ENCODE measurements around the gene TMEM247. TPM values are rescaled to one million over a fixed set of nuclear protein-coding genes. Genes with fewer than 3 reads are reported as not detected.

Gene TMEM247
- polyA plus RNA-seq, 1 of the 3 experiments (the other 2 are of a cell fraction): not detected

DNA sequence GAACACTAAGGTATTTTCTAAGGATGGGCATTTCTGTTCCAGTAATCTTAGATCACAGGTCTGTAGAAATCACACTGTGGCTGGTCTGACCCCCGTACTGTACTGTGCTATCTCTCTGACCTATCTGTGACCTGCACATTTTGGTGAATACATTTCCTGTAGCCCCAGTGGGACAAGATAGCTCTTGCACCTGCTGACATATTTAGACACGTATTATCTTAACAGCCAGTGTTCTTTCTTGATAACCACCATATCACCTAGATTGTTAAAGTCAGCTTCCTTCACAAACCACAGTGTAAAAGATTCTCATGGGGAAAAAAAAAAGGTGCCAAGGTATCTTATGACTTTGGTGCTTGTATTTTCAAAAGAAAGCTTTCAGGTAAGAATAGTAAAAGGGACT, 39.8 kb upstream of the TMEM247 start:
- POLR2A ChIA-PET: no interaction called here

GRCh38 chr2:46441838-46442712, 37.3 kb upstream of the TMEM247 start:
- Histone ChIP-seq H3K79me2 (ENCODE audit: insufficient read depth) (no peaks in the 10 kb centered on the region), H3K9me2 (no peaks in the 10 kb centered on the region), H4K20me1 (ENCODE audit: insufficient read depth) (no peaks in the 10 kb centered on the region), H3K4me1 (ENCODE audit: control insufficient read depth in 1 of 2, insufficient read depth in 2 of 2, low read depth in 1 of 2, low read length in 1 of 2) (peaks cover 0 to 5% of the 10 kb centered on the region in 2 experiments; a peak in 2 of 4 replicates), H3K9me3 (peaks cover 16% of the 10 kb centered on the region; the same call in 1 of the 2 replicates), H2AFZ (ENCODE audit: low read depth) (no peak overlapping the region), H3K27me3 (ENCODE audit: insufficient read depth) (no peaks in the 10 kb centered on the region), H3K4me3 (ENCODE audit: low read depth in 2 of 2, low read length in 1 of 2) (no peak overlapping the region), H3K27ac (ENCODE audit: low read depth in 2 of 2, low read length in 1 of 2) (no peak overlapping the region), H3K36me3 (replicated peaks in 1 of 2; ENCODE audit: control insufficient read depth in 1 of 2, insufficient read depth in 2 of 2, low read length in 1 of 2) (no peaks in the 10 kb centered on the region), H3F3A (replicated peaks; ENCODE audit: insufficient read depth) (no peaks in the 10 kb centered on the region), H3K4me2 (no peak overlapping the region), H3K9ac (no peak overlapping the region)
- ChIA-PET CTCF (interaction anchor here (1.0 to 3.4 kb wide), 5 partner anchors 19 to 449 kb away, joined by 3 to 13 read pairs (median 5); no protein-coding TSS in a partner anchor), POLR2A (no interaction called here)
- 61% methylated on average over 7 of the region's 7 CpGs for WGBS (ENCODE audit: low lambda C conversion rate)
- TF ChIP-seq RXRA (IDR thresholded peaks at IDR 0.05; ENCODE audit: borderline replicate concordance, low read depth): no peak
- no peak for TF ChIP-seq FOXM1 (IDR thresholded peaks at IDR 0.05; ENCODE audit: low read depth)
- TF ChIP-seq CHD2 (IDR thresholded peaks at IDR 0.05; ENCODE audit: low read length, partially characterized antibody): no peak
- no peak for TF ChIP-seq TEAD4 (IDR thresholded peaks at IDR 0.05; ENCODE audit: borderline replicate concordance, insufficient read depth)
- TF ChIP-seq YY1 (IDR thresholded peaks at IDR 0.05; ENCODE audit: low read depth): no peak
- TF ChIP-seq ELF1 (IDR thresholded peaks at IDR 0.05): no peak
- no peak for TF ChIP-seq PBX3 (IDR thresholded peaks at IDR 0.05)
- no peak for DNase-seq

More for the DNA sequence above, 39.8 kb upstream of the TMEM247 start:
- Histone ChIP-seq H4K20me1 (ENCODE audit: insufficient read depth) (no peaks in the 10 kb centered on the region), H3K9me2 (no peaks in the 10 kb centered on the region), H3F3A (replicated peaks; ENCODE audit: insufficient read depth) (no peaks in the 10 kb centered on the region), H3K27ac (ENCODE audit: low read depth in 2 of 2, low read length in 1 of 2) (no peak overlapping the region), H3K4me2 (no peak overlapping the region), H3K79me2 (ENCODE audit: insufficient read depth) (no peaks in the 10 kb centered on the region), H3K36me3 (replicated peaks in 1 of 2; ENCODE audit: control insufficient read depth in 1 of 2, insufficient read depth in 2 of 2, low read length in 1 of 2) (no peaks in the 10 kb centered on the region), H3K4me3 (ENCODE audit: low read depth in 2 of 2, low read length in 1 of 2) (no peak overlapping the region), H3K4me1 (ENCODE audit: control insufficient read depth in 1 of 2, insufficient read depth in 2 of 2, low read depth in 1 of 2, low read length in 1 of 2) (peaks cover 0 to 5% of the 10 kb centered on the region in 2 experiments; a peak in 2 of 4 replicates), H2AFZ (ENCODE audit: low read depth) (no peak overlapping the region), H3K9me3 (no peaks in the 10 kb centered on the region), H3K9ac (no peak overlapping the region), H3K27me3 (ENCODE audit: insufficient read depth) (no peaks in the 10 kb centered on the region)
- CTCF ChIA-PET: interaction anchor here (1.1 to 3.4 kb wide), 4 partner anchors 8 to 447 kb away, joined by 3 to 14 read pairs (median 11); no protein-coding TSS in a partner anchor
- no peak for TF ChIP-seq CHD2 (IDR thresholded peaks at IDR 0.05; ENCODE audit: low read length, partially characterized antibody)
- TF ChIP-seq EZH2phosphoT487 (IDR thresholded peaks at IDR 0.05; ENCODE audit: borderline replicate concordance, low read depth): no peak
- TF ChIP-seq RCOR1 (IDR thresholded peaks at IDR 0.05; ENCODE audit: low read length): 0 out of 2 replicates have a peak, but pooled peaks have one; percentile 7
- no peak for TF ChIP-seq SIN3A (IDR thresholded peaks at IDR 0.05; ENCODE audit: borderline replicate concordance, low read depth, low read length)
- TF ChIP-seq, protein P1, sequence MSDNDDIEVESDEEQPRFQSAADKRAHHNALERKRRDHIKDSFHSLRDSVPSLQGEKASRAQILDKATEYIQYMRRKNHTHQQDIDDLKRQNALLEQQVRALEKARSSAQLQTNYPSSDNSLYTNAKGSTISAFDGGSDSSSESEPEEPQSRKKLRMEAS (IDR thresholded peaks at IDR 0.05; ENCODE audit: low read depth): no peak
- TF ChIP-seq, protein P2, sequence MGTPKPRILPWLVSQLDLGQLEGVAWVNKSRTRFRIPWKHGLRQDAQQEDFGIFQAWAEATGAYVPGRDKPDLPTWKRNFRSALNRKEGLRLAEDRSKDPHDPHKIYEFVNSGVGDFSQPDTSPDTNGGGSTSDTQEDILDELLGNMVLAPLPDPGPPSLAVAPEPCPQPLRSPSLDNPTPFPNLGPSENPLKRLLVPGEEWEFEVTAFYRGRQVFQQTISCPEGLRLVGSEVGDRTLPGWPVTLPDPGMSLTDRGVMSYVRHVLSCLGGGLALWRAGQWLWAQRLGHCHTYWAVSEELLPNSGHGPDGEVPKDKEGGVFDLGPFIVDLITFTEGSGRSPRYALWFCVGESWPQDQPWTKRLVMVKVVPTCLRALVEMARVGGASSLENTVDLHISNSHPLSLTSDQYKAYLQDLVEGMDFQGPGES (IDR thresholded peaks at IDR 0.05; ENCODE audit: low read depth, low read length): no peak
- TF ChIP-seq ELF1 (IDR thresholded peaks at IDR 0.05): no peak
- whole genome bisulfite sequencing (ENCODE audit: low lambda C conversion rate): 43% methylated on average over 2 of the region's 2 CpGs
- DNase-seq: no peak

Measured in SK-N-SH (cell line).